ENCODE results near the gene NRXN3.

The NRXN3 gene

DNA sequence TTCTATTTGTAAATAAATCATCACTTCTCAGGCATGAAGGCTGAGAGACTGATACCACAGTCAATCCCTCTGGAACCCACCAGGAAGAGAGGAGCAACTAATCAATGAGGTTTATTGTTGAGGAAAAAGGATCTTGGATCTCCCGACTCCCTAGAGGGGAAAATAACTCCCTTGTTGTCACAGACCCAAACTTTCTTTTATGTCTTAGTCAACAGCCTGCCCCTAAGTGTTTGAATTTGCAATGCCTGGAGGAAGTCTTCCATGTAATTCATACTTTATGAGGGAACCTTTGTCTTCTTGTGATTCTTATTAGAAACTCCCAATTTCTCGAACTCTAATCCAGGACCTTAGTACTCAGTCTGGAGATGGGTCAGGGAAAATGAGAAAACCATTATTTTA, 1235.3 kb downstream of the NRXN3 start:
- TF ChIP-seq, protein P1, sequence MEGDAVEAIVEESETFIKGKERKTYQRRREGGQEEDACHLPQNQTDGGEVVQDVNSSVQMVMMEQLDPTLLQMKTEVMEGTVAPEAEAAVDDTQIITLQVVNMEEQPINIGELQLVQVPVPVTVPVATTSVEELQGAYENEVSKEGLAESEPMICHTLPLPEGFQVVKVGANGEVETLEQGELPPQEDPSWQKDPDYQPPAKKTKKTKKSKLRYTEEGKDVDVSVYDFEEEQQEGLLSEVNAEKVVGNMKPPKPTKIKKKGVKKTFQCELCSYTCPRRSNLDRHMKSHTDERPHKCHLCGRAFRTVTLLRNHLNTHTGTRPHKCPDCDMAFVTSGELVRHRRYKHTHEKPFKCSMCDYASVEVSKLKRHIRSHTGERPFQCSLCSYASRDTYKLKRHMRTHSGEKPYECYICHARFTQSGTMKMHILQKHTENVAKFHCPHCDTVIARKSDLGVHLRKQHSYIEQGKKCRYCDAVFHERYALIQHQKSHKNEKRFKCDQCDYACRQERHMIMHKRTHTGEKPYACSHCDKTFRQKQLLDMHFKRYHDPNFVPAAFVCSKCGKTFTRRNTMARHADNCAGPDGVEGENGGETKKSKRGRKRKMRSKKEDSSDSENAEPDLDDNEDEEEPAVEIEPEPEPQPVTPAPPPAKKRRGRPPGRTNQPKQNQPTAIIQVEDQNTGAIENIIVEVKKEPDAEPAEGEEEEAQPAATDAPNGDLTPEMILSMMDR (IDR thresholded peaks at IDR 0.05; ENCODE audit: insufficient read depth, low read length, missing control alignments), result no peak
- H3K4me3 ChIP-seq (ENCODE audit: low read depth, low read length), result no peak overlapping the region
- ChIA-PET POLR2A (no interaction called here), CTCF (no interaction called here)
- DNase-seq (ENCODE audit: low read depth, low spot score), result no peak

DNA sequence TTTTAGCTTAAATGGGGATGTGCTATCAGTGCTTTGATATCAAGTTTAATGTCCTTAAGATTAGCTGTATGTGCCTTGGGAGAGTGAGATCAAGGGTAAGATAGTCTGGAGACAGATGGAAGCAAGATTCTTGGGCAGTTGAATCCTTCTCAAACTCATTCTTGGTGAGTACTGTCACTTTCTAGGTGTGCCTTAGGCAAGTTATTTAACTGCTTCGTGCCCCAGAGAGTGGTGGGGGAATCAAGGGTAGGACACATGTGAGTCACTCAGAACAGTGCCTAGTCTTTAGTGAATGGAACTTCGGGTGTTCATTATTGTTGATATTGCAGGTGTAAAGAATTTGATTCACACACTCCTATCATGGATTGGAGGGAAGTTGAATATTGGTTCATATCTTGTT, 1237.4 kb downstream of the NRXN3 start:
- no peak overlapping the region for H3K4me3 ChIP-seq (ENCODE audit: low read depth, low read length)
- ChIA-PET CTCF (no interaction called here), POLR2A (no interaction called here)
- DNase-seq (ENCODE audit: low read depth, low spot score), result no peak
- TF ChIP-seq, protein P1 (IDR thresholded peaks at IDR 0.05; ENCODE audit: insufficient read depth, low read length, missing control alignments), result no peak

DNA sequence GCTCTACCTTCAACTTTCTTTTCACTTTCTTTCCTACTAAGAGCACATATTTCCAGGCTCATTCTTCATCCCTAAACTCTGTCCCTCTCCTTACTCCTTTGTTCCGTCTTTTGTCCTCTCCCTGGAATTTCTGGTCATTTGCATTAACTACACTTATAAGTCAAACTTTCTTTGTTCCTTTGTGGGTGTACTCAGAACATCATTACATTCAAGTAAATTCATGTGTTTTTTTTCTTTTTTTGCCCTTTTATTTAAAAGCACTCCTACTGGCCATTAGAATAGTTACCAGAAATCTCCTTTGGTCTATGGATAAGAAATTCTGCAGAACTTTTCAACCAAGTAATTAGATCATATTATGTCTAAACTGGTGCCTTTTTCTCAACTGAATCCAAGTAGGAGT, 1238.5 kb downstream of the NRXN3 start:
- DNase-seq (ENCODE audit: low read depth, low spot score), result no peak
- CTCF ChIA-PET, result interaction anchor here (0.5 kb wide), 1 partner anchor 14 kb away, joined by 3 read pairs; no protein-coding TSS in a partner anchor
- TF ChIP-seq, protein P1 (IDR thresholded peaks at IDR 0.05; ENCODE audit: insufficient read depth, low read length, missing control alignments), result no peak
- POLR2A ChIA-PET, result no interaction called here
- no peak overlapping the region for H3K4me3 ChIP-seq (ENCODE audit: low read depth, low read length)

DNA sequence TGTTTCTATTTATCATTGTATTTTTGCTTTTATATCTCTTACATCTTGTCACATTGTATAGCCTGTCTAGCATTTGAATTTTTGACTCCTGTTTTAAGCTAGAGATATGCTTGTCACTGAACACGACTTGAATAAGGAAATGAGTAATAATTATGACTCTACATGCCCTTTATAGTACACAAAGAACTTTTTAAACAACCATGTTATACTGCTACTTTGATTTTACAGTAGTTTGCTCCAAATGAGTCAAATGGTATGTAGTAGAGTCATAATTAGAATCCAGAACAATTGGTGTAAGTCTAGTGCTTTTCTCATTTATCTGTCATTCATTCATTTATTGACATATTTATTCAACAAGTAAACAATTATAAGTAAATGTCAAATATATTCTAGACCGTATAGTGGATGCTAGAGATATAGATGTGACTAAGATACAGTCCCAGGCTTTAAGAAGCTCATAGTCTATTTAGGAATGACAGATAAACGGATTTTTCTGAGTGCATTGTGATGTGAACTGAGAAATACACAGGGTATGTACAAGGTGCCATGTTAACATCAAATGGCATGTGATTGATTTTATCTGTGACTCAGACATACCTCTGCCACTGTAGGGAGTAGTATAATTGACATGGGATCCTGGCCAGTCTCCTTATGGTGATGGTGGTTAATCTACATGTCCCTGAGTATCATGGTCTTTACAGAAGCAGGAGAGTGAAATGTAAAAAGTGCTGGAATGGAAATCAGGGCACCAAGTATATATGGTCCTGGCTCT, 1241.4 kb downstream of the NRXN3 start:
- no peak for DNase-seq (ENCODE audit: low read depth, low spot score)
- CTCF ChIA-PET, result no interaction called here
- POLR2A ChIA-PET, result no interaction called here

DNA sequence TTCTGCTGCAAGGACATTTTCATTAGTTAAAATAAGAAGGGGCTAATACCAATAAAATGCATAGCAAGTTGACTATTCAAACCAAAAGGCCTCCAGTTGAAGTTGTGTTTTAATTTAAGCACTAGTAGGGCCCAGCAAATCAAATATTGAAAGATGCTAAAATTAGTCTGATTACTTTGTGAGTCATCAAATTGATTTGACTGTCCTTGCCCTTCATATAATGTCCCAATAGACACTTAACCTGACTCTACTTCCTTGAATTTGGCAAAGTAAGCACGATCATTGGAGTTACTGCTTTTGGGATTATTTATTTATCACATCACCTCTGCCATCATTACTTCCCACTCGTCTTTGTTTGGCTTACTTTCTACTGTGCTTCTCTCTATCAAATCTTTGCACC, 1242.6 kb downstream of the NRXN3 start:
- no peak for DNase-seq (ENCODE audit: low read depth, low spot score)
- ChIA-PET CTCF (no interaction called here), POLR2A (no interaction called here)
- no peak overlapping the region for H3K4me3 ChIP-seq (ENCODE audit: low read depth, low read length)
- TF ChIP-seq, protein P1 (IDR thresholded peaks at IDR 0.05; ENCODE audit: insufficient read depth, low read length, missing control alignments), result no peak

More for the DNA sequence above, 1241.4 kb downstream of the NRXN3 start:
- H3K4me3 ChIP-seq (ENCODE audit: low read depth, low read length), result no peak overlapping the region
- TF ChIP-seq, protein P1 (IDR thresholded peaks at IDR 0.05; ENCODE audit: insufficient read depth, low read length, missing control alignments), result no peak

DNA sequence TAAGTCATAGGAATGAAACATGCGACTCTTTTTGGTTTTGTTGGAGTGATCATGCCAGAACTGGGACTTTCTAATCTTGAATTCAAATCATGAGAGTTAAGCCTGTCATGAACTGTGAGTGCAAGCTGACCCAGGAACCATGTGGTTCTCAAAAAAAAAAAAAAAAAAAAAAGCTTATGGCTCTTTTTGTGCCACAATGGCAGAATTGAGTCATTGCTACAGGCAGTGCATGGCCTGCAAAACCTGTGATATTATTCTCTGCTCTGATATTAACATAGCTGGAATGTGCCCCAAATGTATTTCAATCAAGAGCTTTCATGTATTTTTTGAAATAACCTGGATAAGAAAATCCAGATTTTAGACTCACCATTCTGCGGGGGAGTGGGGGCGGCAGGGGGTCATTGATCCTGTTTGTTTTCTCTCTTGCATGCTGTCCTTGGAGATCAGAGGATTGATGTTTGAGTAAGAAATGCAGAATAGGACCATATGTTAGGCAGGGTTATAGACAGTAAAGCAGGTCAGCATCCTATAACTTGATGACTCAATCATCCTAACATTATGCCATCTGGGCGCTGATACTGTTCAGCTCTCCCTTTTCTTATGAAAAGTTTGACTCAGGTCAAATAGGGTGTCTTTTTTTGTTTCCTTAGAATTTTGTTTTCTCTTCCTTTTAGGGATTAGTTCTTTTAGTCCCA, 1243.7 kb downstream of the NRXN3 start:
- H3K4me3 ChIP-seq (ENCODE audit: low read depth, low read length), result no peak overlapping the region
- DNase-seq (ENCODE audit: low read depth, low spot score), result no peak
- CTCF ChIA-PET, result no interaction called here
- TF ChIP-seq, protein P1 (IDR thresholded peaks at IDR 0.05; ENCODE audit: insufficient read depth, low read length, missing control alignments), result no peak
- POLR2A ChIA-PET, result no interaction called here
